Pulmonary artery endothelial cell (primary cell): ENCODE measurements around the gene GPS2. TPM values are rescaled to one million over a fixed set of nuclear protein-coding genes. Genes with fewer than 3 reads are reported as not detected.
A peak's percentile ranks its signal among the peaks of the same experiment; 100 is the strongest.
"Not testable (repeated sequence)": the region's sequence is repeated elsewhere in the genome, so short reads cannot be mapped to it uniquely, and the experiment has no call there.

Experiments
- DNase-seq: peaks from one replicate; pipeline ENCODE4 v3.0.0-alpha.2; 2011; ENCODE audit warnings: low read depth, low spot score
- total RNA-seq: library from RNA; depleted of rRNA; stranded (reverse); fragments of >200 nt; gene quantifications from 2 replicates; pipeline ENCODE4 v1.2.3, GENCODE V29; 2014

The GPS2 gene
- total RNA-seq, 1 donor from 2014 or later = 24.8 TPM

- not testable (repeated sequence) for DNase-seq
These were observed 22.4 kb upstream of the GPS2 start for GRCh38 chr17:7337600-7337999.

- DNase-seq = no peak
These were observed 21.3 kb upstream of the GPS2 start, which contains the start of gene ACAP1 for GRCh38 chr17:7336240-7337175. ACAP1 (plus strand) TSS chr17:7336529; CDS start chr17:7336735, 206 bp downstream.

- DNase-seq = not testable (repeated sequence)
These were observed 20.6 kb upstream of the GPS2 start for GRCh38 chr17:7335765-7336164.

GRCh38 chr17:7334938-7335538 is 19.9 kb upstream of the GPS2 start:
- no peak for DNase-seq

GRCh38 chr17:7332600-7333069 is 17.5 kb upstream of the GPS2 start:
- DNase-seq = not testable (repeated sequence)

- DNase-seq = no peak
These were observed 17.0 kb upstream of the GPS2 start for GRCh38 chr17:7332111-7332510.

GRCh38 chr17:7330638-7331015 is 15.5 kb upstream of the GPS2 start:
- no peak for DNase-seq

GRCh38 chr17:7329997-7330637 is 15.0 kb upstream of the GPS2 start:
- peak; percentile 40 for DNase-seq

- peak; percentile 96 for DNase-seq
These were observed 14.3 kb upstream of the GPS2 start for GRCh38 chr17:7329374-7329996.

GRCh38 chr17:7328840-7329373 is 13.7 kb upstream of the GPS2 start, which contains the start of gene NEURL4:
NEURL4 (minus strand) TSS chr17:7329335; CDS start chr17:7329312, 23 bp downstream.
- DNase-seq = no peak

GRCh38 chr17:7328009-7328408 is 12.8 kb upstream of the GPS2 start:
- DNase-seq = no peak

GRCh38 chr17:7327501-7327900 is 12.3 kb upstream of the GPS2 start:
- no peak for DNase-seq

- DNase-seq = no peak
These were observed 11.9 kb upstream of the GPS2 start for GRCh38 chr17:7327056-7327455.

GRCh38 chr17:7326186-7326585 is 11.0 kb upstream of the GPS2 start:
- DNase-seq = no peak

GRCh38 chr17:7325031-7325528 is 9.9 kb upstream of the GPS2 start:
- no peak for DNase-seq

GRCh38 chr17:7324438-7324779 is 9.2 kb upstream of the GPS2 start:
- DNase-seq = no peak

- DNase-seq = no peak
These were observed 8.7 kb upstream of the GPS2 start for GRCh38 chr17:7323731-7324437.

- DNase-seq = no peak
These were observed 7.5 kb upstream of the GPS2 start for GRCh38 chr17:7322520-7323194.

GRCh38 chr17:7321466-7321865 is 6.3 kb upstream of the GPS2 start:
- DNase-seq = no peak
